ENCODE data around the gene BCAP31.
"Not testable (repeated sequence)": the region's sequence is repeated elsewhere in the genome, so short reads cannot be mapped to it uniquely, and the experiment has no call there.

Gene BCAP31

DNA sequence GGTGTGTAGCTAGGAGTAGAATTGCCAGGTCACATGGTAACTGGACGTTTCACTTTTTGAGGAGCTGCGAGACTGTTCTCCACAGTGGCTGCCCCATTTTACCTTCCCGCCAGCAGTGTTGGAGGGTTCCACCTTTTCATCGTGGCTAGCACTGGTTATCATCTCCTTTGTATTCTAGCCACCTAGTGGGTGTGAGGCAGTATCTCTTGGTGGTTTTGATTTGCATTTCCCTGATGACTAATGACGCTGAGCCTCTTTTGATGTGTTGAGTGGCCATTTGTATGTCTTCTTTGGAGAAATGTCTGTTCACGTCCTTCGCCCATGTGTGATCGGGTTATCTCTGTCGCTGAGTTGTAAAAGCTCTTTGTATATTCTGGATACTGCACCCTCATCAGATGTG is 11.1 kb upstream of the BCAP31 start:
- DNase-seq (ENCODE audit: low read depth in 2 of 2): no peak

DNA sequence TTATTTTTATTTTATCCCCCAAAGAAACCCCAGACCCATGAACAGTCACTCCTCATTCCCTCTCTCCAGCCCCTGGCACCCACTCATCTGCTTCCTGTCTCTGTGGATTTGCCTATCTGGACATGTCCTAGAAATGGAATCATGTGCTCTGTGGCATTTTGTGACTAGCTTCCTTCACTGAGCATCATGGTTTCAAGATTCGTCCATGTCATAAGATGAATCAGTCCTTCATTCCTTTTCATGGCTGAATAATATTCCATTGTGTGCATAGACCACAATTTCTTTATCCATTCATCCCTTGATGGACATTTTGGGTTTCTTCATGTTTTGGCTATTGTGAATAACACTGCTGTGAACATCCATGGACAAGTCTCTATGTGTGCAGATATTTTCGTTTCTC is 10.7 kb upstream of the BCAP31 start:
- no peak for DNase-seq (ENCODE audit: low read depth in 2 of 2)

DNA sequence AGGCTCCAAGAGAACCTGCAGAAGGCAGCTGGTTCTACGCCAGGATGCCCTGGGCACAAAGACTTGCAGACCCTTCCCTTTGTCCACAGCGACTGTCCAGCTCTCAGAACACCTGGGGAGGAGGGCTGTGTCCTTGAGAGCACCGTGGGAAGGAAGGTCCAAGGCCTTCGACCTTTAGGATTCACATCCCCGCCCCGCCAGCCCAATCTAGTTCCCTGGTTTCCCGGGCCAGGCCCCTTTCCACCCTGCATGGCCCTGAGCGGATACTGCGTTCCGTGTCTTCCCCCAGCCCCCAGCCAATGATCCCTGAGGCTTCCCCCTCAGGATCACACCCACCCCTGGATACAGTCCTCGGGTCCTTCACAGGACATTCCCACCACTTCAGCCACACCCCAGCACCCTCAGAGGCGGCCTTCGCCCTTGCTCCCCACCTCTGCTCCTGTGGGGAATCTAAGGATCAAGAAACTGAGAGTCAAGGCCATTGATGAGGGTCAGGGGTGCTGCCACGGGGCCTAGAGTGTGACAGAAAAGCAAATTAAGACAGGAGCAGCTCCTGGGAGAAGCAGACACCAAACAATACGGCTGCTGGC is 9.6 kb upstream of the BCAP31 start:
- no peak for DNase-seq (ENCODE audit: low read depth in 2 of 2)

DNA sequence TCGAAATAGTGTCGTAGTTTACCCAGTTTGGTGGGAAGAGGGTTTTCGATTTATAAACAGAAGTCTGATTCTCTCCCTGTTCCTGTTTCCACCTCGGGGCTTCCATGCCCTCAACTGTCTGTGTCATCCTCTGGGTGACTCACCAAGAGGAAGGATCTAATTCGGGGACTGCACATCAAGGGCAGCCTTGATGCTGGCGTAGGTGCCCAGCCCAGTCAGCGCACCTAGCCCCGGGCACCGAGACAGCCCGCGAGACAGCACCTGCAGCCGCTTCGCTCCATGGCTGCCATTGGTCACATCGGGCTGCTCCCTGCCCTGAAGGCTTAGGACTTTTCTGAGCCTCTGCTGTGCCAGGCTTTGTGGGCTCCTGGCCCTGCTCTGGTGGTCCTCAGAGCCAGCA is 8.2 kb upstream of the BCAP31 start:
- no peak for DNase-seq (ENCODE audit: low read depth in 2 of 2)

DNA sequence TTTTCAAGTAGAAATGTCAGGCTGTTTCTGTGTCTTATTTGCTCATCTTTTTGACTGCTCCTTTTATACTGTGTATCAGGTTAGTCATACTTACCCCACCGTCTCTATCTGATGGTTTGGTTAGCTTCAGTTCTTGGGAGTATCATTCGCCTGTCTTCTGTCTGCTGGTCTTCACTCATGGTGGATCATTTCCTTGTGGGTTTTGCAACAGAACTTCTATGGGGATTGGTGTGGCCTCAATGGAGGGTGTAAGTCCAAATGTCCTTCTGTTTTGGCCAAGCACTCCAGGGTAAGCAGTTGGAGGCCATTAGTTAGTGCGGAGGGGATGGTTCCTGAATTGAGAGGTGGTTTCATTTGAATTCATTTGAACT is 7.6 kb upstream of the BCAP31 start:
- no peak for DNase-seq (ENCODE audit: low read depth in 2 of 2)

DNA sequence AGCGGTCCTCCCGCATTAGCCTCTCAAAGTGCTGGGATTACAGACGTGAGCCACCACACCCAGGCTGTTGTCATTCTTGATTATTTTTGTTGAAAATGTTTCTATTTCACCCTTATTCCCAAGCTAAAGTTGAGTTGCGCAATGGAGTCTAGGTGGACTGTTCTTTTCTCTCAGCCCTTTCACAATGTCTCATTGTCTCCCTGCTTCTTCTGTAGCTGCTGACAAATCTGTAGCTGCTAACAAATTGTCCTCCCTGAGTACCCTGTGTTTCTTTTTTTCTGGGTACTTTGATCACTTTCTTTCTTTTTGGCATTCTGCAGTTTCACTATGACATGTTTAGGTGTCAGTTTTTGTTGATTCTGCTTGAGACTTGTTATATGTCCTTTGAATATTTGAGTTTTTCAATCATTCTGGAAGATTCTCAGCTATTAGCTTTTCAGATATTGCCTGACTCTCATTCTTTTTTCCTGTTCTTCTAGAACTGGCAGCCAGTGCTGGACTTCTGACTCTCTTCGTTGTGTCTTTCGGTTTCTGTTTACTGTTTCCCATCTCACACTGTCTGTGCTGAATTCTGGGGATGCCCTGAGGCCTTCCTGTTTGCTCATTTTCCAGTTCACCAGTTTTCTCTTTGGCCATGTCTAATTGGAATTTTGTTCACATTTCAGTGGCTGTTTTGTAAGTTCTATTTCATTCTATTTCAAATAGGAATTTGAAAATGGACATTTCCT is 7.1 kb upstream of the BCAP31 start:
- no peak for DNase-seq (ENCODE audit: low read depth in 2 of 2)

DNA sequence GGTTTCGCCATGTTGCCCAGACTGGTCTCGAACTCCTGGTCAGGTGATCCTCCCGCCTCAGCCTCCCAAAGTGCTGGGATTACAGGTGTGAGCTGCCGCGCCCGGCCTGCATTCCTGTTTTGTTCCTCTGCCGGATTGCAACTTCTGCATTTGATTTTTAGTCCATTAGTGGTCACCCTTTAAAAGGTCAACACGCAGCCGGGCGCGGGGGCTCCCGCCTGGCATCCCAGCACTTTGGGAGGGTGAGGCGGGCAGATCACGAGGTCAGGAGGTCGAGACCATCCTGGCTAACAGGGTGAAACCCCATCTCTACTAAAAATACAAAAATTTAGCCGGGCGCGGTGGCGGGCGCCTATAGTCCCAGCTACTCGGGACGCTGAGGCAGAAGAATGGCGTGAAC is 5.9 kb upstream of the BCAP31 start:
- not testable (repeated sequence) for DNase-seq (ENCODE audit: low read depth in 2 of 2)

DNA sequence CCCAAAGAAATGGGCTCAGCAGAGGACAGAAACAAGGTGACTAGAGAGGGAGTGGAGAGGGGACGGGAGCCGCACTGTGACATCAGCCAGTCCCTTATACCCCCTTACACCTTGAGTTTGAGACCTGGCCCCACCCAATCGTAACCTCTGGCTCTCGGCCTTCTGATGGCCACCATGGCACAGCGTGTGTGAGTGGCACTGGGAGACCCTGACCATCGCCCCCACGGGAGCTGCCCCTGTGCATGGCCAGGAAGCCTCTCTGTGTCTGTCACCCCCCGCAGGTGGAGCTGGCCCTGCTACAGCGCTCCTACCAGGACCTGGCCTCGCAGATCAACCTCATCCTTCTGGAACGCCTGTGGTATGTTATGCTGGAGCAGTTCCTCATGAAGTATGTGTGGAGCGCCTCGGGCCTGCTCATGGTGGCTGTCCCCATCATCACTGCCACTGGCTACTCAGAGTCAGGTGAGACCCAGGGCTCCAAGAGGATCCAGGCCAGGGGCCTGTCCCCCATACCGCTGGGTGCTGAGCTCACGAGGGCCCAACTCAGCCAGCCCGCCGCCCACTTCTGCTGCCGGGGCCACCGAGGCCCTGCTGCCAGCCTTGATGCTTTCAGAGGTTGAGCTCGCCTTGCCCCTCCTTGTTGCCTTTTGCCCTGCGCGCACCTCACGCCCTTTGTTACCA is 4.9 kb upstream of the BCAP31 start:
- DNase-seq (ENCODE audit: low read depth in 2 of 2): no peak

DNA sequence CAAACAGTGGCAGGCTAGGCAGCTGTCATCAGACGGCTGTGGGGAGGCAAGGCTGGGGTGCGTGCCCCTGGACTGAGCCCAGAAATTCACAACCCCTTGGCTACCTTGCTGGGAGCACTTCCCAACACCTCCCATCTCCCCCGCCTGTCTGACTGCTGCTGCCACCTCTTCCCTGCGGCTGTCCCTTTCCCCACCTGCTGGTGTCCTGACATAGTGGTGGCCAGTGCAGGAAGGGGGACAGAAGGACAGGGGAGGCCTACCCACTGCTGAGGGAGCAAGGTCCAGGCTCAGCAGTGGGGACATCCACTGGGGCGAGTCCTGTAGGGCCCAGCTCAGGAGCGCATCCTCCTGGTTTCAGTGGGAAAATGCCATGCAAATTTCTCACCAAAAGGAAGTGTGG is 3.9 kb upstream of the BCAP31 start:
- no peak for DNase-seq (ENCODE audit: low read depth in 2 of 2)

DNA sequence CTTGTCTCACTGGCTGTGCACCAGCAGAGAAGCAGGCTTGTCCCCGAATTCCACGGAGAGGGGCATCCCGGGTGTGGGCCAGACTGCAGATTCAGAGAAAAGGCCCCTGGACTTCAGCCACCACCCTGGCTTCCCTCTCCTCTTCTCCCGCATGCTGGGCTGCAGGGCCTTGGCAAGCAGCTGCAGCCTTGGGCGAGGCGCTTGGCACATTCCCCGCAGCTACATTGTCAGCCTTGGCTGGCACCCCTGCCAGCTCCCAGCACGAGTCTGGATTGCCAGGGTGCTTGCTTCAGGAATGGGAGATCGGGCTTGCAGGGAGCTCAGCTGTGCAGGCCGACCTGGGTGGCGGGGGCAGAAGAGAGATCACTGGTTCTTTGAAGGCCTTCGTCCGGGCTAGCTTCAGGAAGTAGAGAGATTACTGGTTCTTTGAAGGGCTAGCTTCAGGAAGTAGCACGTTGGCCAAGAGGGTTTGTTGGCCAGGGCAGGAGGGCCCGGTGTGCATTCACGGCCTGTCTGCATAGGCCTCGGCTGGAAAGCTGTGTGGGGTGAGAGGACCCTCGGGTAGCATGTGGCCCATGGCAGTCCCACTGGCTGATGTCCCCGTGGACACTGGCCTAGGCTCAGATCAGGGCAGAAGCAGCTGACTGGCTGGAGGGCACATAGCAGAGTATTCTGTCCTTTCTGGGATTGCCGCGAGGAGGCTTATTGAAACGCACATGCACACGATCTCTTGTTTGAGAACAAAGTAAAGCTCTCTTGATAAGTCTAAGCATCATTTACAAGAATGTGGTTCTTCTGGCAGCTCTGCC is 3.1 kb upstream of the BCAP31 start:
- DNase-seq (ENCODE audit: low read depth in 2 of 2): no peak

DNA sequence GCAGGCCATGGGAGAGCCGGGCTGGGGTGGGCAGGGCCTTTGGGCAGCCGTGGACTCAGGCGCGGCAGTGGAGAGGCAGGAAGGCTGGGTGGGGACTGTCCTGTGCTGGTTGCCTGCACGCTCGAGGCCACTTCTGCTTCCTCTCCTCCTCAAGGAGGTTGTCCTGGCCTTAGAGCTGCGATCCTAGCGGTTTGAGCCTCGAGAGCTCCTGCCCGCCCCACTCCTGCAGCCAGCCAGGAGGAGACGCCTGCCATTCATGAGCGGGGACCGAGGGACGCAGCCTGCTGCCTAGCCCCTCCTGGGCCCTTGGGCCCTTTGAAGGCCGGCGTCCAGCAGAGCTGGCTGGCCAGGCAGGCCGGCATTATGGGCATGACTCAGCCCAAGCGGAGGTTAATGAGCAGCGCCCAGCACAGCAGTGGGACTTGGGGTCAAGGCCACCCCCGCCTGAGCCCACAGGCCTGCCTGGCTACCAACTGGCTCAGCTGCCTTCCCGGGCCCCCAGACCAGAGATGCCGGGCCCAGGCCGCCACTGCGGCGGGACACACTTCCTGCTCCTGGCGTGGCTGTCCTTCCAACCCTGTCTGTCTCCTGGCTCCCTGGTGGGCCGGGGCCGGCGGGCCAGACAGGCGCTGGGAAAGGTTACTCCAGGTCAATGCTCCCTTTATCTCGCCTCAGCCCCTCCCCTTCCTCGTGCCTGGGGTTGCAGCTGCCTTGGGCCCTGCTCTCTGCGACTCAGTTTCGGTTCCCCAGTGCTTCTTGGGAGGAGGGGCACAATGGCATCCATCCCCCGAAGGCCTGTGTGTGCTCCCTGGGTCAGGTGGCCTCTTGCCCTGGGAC is 2.3 kb upstream of the BCAP31 start:
- DNase-seq (ENCODE audit: low read depth in 2 of 2): no peak

DNA sequence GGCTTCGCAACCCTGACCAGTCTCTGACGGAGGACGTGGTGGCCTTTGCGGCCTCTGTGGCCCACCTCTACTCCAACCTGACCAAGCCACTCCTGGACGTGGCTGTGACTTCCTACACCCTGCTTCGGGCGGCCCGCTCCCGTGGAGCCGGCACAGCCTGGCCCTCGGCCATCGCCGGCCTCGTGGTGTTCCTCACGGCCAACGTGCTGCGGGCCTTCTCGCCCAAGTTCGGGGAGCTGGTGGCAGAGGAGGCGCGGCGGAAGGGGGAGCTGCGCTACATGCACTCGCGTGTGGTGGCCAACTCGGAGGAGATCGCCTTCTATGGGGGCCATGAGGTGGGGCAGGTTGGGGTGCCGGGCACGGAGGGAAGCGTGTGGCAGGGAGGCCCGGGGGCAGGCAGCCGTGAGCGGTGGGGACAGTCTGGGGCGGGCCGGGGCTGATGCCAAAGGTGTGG is 1.7 kb upstream of the BCAP31 start:
- DNase-seq (ENCODE audit: low read depth in 2 of 2): no peak

DNA sequence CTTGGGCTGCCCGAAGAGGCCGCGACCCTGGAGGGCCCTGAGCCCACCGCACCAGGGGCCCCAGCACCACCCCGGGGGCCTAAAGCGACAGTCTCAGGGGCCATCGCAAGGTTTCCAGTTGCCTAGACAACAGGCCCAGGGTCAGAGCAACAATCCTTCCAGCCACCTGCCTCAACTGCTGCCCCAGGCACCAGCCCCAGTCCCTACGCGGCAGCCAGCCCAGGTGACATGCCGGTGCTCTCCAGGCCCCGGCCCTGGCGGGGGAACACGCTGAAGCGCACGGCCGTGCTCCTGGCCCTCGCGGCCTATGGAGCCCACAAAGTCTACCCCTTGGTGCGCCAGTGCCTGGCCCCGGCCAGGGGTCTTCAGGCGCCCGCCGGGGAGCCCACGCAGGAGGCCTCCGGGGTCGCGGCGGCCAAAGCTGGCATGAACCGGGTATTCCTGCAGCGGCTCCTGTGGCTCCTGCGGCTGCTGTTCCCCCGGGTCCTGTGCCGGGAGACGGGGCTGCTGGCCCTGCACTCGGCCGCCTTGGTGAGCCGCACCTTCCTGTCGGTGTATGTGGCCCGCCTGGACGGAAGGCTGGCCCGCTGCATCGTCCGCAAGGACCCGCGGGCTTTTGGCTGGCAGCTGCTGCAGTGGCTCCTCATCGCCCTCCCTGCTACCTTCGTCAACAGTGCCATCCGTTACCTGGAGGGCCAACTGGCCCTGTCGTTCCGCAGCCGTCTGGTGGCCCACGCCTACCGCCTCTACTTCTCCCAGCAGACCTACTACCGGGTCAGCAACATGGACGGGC is 1.0 kb upstream of the BCAP31 start:
- DNase-seq (ENCODE audit: low read depth in 2 of 2): no peak

DNA sequence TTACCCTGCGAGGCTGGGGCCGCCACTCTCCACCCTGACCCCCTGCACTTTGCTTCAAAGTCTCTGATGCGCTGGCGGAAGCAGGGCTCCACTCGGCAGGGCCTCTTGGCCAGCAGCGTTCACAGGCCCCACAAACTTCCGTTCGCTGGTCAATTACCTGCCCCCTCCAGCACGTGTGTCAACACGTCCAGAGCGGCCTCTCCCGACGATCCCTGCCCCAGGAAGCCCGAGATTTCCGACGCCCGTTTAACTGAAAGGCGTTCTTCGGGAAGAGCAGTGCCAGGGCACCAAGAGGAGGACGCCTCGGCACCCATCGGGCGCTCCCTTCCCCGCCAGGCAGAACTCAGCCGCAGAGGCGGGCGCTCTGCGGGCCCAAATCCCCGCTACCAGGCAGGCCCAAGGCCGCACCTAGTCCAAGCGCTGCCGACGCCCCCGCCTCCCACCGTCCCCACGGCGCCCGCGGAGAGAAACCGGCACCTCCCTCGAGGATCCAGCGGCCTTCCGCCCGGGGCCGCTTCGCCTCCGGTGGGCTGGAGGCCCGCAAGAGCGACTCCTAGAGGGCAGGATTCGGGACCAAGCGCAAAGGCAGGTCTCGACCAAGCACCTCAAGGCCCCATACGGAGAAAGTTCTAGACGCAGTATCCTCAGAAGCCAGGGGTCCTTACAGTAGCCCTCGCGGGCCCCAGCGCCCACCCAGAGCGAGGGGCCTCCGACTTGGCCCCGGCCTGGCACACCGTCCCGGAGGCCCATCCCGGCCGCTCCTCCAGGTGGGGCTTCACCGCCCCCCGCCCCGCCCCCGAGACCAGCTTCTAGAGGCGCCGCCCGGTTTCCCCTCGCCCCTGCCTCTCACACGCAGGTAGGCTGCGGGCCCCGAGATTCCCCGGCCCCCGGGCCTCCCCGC is 586 bp downstream of the BCAP31 start:
- DNase-seq (ENCODE audit: low read depth in 2 of 2): peak in 1 of 2 donors; percentile 17

DNA sequence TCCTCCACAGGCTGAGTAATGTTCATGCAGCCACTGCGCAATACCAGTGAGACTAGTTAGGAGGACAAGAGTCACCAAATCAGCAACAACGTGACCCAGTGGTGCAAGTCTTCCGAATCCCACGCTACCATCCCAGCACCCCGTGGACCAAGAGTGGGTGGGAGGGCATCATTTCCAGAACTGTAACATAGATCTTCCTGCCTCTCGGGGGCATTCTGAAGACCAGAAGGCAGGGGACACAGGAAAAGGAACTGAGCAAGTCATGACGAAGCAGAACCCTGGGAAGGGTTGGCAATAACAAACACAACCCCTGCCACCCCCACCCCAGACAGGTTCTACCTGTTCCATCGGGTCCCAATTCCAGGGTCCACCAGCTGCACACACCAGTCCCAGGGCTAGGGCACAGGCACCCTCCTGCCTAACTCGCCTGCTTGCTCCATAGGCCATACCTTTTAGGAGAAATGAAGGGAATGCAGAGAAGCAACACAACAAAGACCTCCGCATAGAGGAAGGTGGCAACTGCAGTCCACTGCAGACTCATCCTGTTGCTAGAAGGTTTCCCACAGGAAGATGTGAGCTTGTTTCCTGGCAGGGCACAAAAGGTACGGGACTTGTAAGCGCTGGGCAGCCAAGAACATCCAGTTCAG is 1.4 kb downstream of the BCAP31 start:
- DNase-seq (ENCODE audit: low read depth in 2 of 2): no peak

DNA sequence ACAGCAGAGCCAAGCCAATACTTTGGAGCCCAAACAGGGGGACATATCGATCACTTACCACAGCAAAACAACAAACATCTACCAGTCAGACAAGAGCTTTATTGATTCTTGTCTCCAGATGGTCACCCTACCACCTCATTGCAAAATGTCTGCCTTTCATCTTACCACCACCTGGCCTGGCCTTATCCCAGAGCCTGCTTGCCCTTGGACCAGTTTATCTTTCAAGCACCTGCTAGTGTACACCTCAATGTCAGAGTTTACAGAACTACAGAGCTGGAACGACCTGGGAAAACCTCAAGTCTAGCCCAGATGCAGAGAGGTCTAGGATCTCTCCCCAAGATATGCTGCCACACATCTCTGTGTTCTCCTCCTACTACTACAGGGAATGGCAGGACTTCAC is 4.5 kb downstream of the BCAP31 start:
- DNase-seq (ENCODE audit: low read depth in 2 of 2): no peak

DNA sequence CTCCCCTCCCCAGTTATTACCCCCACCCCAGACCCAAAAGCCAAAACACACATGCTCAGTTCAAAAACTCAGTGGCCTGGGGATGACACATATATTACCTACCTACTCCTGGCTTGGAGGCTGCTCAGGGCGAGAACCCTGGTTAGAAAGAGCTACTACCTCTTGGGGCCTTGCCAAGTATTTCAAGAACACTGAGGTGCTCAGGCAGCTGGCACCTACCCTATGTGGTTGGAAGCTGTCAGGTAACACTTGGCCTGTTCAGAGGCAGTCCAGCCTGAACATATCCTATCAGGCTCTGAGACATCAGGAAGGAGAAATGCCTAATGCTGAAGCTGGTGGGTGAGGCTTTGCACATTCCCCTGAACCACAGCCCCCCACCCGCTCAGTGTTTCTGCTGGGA is 4.9 kb downstream of the BCAP31 start:
- no peak for DNase-seq (ENCODE audit: low read depth in 2 of 2)

DNA sequence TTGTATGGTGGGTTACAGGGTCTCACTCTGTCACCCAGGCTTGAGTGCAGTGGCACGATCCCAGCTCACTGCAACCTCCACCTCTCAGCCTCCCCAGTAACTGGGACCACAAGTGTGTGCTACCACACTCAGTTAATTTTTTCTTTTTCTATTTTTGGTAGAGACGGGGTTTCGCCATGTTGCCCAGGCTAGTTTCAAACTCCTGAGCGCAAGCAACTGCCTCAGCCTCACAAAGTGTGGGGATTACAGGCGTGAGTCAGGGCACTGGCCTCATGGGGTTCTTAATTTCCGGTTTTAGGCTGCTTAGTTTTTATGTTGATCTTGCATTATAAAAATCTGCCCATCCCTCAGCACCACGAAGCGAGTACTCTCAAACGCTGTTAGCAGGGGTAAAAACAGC is 6.7 kb downstream of the BCAP31 start:
- no peak for DNase-seq (ENCODE audit: low read depth in 2 of 2)

DNA sequence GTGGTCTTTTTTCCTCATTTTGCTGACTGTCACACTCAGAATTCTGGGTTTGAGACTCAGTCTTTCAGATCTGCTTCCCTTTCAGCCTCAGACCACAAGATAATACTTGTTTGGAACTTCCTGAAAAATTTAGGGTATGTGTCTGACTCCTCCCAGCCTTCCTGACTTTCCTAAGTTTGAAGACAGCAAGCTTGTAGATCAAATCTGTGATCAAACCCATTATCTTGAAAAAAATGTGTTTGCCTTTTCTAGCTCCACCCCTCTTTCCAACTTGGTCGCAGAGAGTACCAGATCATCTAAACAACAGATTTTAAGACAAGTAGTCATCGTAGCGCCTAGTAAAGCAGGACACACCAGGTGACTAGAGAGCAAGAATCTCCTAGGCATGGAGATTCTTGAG is 9.9 kb downstream of the BCAP31 start:
- DNase-seq (ENCODE audit: low read depth in 2 of 2): no peak

All from stimulated activated CD8-positive, alpha-beta memory T cell treated with anti-CD3 and anti-CD28 coated beads, Interleukin-7, amount 100 ng/mL, for 1 hour (primary cell).